HCT116 (cell line): ENCODE data around the gene MIPEP. TPM values are rescaled to one million over a fixed set of nuclear protein-coding genes. Genes with fewer than 3 reads are reported as not detected.

Experiments used
- ATAC-seq: fragments of 200-7000 bp; cut with Tn5 transposase; 2 replicates; pipeline ENCODE4 v1.9.1; 2020; ENCODE audit warnings: mild to moderate bottlenecking, moderate library complexity
- BruUV-seq: library from RNA; stranded (reverse); fragments of 400-500 nt; replicated peaks from 2 replicates; lab custom pipeline; 2021; lab: Mats Ljungman, UMichigan
- CTCF ChIA-PET: fragments of 300-600 bp; sonication (Branson Sonifier 250); formaldehyde crosslinking; loops from one replicate; lab custom pipeline; 2021; ENCODE audit warnings: antibody characterized with exemption; lab: Charles Lee
- POLR2A ChIA-PET: fragments of 300-600, 350-600 bp; sonication (Branson Sonifier 250); formaldehyde crosslinking; loops from one replicate; lab custom pipeline; 2021; ENCODE audit warnings: antibody characterized with exemption; lab: Charles Lee
- RAD21 ChIA-PET, 2 experiments: fragments of 300-600 bp; sonication (Branson Sonifier 250); formaldehyde crosslinking; loops; one replicate each; lab custom pipeline; 2023; ENCODE audit warnings: low total read pairs in 2 of 2; ENCODE audit not compliant: uncharacterized antibody in 2 of 2, unreplicated experiment in 2 of 2, low non-redundant PET in 1 of 2; lab: Charles Lee
- DNase-seq: peaks from one replicate; pipeline ENCODE4 v3.0.0-alpha.2; 2010; ENCODE audit warnings: low read depth, low spot score
- H2AFZ ChIP-seq: fragments of 200-600 bp; shearing (Covaris generic), sonication (generic); 2 replicates; pipeline ENCODE4 v1.6.1; 2017; ENCODE audit warnings: low read depth, mixed run types, mixed read lengths, antibody characterized with exemption, low read length; ENCODE audit not compliant: poor library complexity, severe bottlenecking
- H3K27ac ChIP-seq: 2 replicates; pipeline ENCODE4 v1.5.1; 2012; ENCODE audit warnings: low read depth, low read length
- H3K27me3 ChIP-seq: fragments of 200-600 bp; sonication (generic); 2 replicates; pipeline ENCODE4 v1.6.1; 2016; ENCODE audit warnings: mixed run types, low read length, mixed read lengths; ENCODE audit not compliant: insufficient read depth
- H3K36me3 ChIP-seq, 2 experiments: fragments of 200-500 bp in 1 of 2; fragments of 200-600 bp in 1 of 2; sonication (Bioruptor generic) in 1 of 2; sonication (generic) in 1 of 2; 2 replicates each; pipeline versions ENCODE4 v1.5.1 to v1.6.1; 2014 to 2016; ENCODE audit warnings: low read length in 2 of 2, inconsistent platforms in 1 of 2, mixed read lengths in 1 of 2, mixed run types in 1 of 2; ENCODE audit not compliant: insufficient read depth in 2 of 2, control insufficient read depth in 1 of 2
- H3K4me1 ChIP-seq, 2 experiments: fragments of 200-600 bp in 1 of 2; sonication (generic) in 1 of 2; 2 replicates each; pipeline versions ENCODE4 v1.5.1 to v1.6.1; 2012 to 2017; ENCODE audit warnings: low read length in 2 of 2, inconsistent platforms in 1 of 2, mild to moderate bottlenecking in 1 of 2, mixed read lengths in 1 of 2, mixed run types in 1 of 2, moderate library complexity in 1 of 2; ENCODE audit not compliant: insufficient read depth in 2 of 2, control insufficient read depth in 1 of 2
- H3K4me2 ChIP-seq: fragments of 200-600 bp; sonication (generic); 2 replicates; pipeline ENCODE4 v1.6.1; 2017; ENCODE audit warnings: mixed run types, low read length, mixed read lengths
- H3K4me3 ChIP-seq, 2 experiments: fragments of 200-600 bp in 1 of 2; sonication (generic) in 1 of 2; replicated peaks in 1 of 2; 2 replicates each; pipeline ENCODE4 v1.5.1; 2011 to 2016; ENCODE audit warnings: low read length in 2 of 2, control low read depth in 1 of 2, low read depth in 1 of 2, mild to moderate bottlenecking in 1 of 2, mixed read lengths in 1 of 2, mixed run types in 1 of 2
- H3K79me2 ChIP-seq: fragments of 200-600 bp; sonication (generic); 2 replicates; pipeline ENCODE4 v1.6.1; 2017; ENCODE audit warnings: mild to moderate bottlenecking, mixed run types, low read length, moderate library complexity, mixed read lengths; ENCODE audit not compliant: insufficient read depth
- H3K9ac ChIP-seq: fragments of 200-600 bp; sonication (generic); 2 replicates; pipeline ENCODE4 v1.6.1; 2016; ENCODE audit warnings: low read length, mixed read lengths
- H3K9me2 ChIP-seq: fragments of 200-600 bp; sonication (generic), shearing (Covaris generic); 2 replicates; pipeline ENCODE4 v1.6.1; 2017; ENCODE audit warnings: mixed run types, mild to moderate bottlenecking, moderate library complexity; ENCODE audit not compliant: insufficient read depth
- H3K9me3 ChIP-seq, 2 experiments: fragments of 200-500 bp in 1 of 2; fragments of 200-600 bp in 1 of 2; sonication (Bioruptor generic) in 1 of 2; sonication (generic) in 1 of 2; 2 replicates each; pipeline ENCODE4 v1.6.1; 2014 to 2017; ENCODE audit warnings: low read length in 2 of 2, mixed read lengths in 2 of 2, inconsistent platforms in 1 of 2, low read depth in 1 of 2, mild to moderate bottlenecking in 1 of 2, mixed run types in 1 of 2, moderate library complexity in 1 of 2; ENCODE audit not compliant: control insufficient read depth in 1 of 2, insufficient read depth in 1 of 2
- H4K20me1 ChIP-seq: fragments of 200-600 bp; sonication (generic), shearing (Covaris generic); 2 replicates; pipeline ENCODE4 v1.6.1; 2017; ENCODE audit warnings: mixed run types, mild to moderate bottlenecking, moderate library complexity; ENCODE audit not compliant: insufficient read depth
- CBX3 ChIP-seq: IDR thresholded peaks from 2 replicates; pipeline ENCODE4 v1.6.1; 2012; ENCODE audit warnings: low read depth
- CEBPB ChIP-seq: IDR thresholded peaks from 2 replicates; pipeline ENCODE4 v1.6.1; 2012; ENCODE audit warnings: low read depth
- EGR1 ChIP-seq: IDR thresholded peaks from 2 replicates; pipeline ENCODE4 v1.6.1; 2012; ENCODE audit warnings: low read depth
- ELF1 ChIP-seq: IDR thresholded peaks from 2 replicates; pipeline ENCODE4 v1.6.1; 2012; ENCODE audit warnings: low read depth, borderline replicate concordance
- JUND ChIP-seq: IDR thresholded peaks from 2 replicates; pipeline ENCODE4 v1.6.1; 2012
- POLR2A ChIP-seq: IDR thresholded peaks from 2 replicates; pipeline ENCODE4 v1.7.0; 2011; ENCODE audit warnings: borderline replicate concordance; ENCODE audit not compliant: insufficient read depth, insufficient read length; ENCODE audit errors: extremely low read depth
- RAD21 ChIP-seq: IDR thresholded peaks from 2 replicates; pipeline ENCODE4 v1.6.1; 2012; ENCODE audit warnings: low read depth, mild to moderate bottlenecking
- SIN3A ChIP-seq: IDR thresholded peaks from 2 replicates; pipeline ENCODE4 v1.6.1; 2012; ENCODE audit warnings: low read depth
- TCF7L2 ChIP-seq: IDR thresholded peaks from 2 replicates; pipeline ENCODE4 v1.7.0; 2011; ENCODE audit warnings: borderline replicate concordance, inconsistent platforms; ENCODE audit not compliant: insufficient read depth, insufficient read length; ENCODE audit errors: extremely low read depth
- ZFX ChIP-seq: fragments of 450-650 bp; IDR thresholded peaks from 2 replicates; pipeline ENCODE4 v1.6.1; 2017
- intact Hi-C: fragments of 100-400 bp; cut with micrococcal nuclease; formaldehyde crosslinking; loops from 2 replicates; pipeline ENCODE4 v1.10.0; 2022
- total RNA-seq: library from RNA; stranded (reverse); gene quantifications from one replicate; pipeline ENCODE4 v1.2.1, GENCODE V29; 2021; ENCODE audit not compliant: unreplicated experiment
- TF ChIP-seq, protein P1 (sequence below): IDR thresholded peaks from 2 replicates; pipeline ENCODE4 v1.6.1; 2012; ENCODE audit warnings: low read depth
- TF ChIP-seq, protein P2 (sequence below): IDR thresholded peaks from 2 replicates; pipeline ENCODE4 v1.6.1; 2012

MIPEP gene
- total RNA-seq, 1 experiment from 2014 or later: 33.3 TPM

DNA sequence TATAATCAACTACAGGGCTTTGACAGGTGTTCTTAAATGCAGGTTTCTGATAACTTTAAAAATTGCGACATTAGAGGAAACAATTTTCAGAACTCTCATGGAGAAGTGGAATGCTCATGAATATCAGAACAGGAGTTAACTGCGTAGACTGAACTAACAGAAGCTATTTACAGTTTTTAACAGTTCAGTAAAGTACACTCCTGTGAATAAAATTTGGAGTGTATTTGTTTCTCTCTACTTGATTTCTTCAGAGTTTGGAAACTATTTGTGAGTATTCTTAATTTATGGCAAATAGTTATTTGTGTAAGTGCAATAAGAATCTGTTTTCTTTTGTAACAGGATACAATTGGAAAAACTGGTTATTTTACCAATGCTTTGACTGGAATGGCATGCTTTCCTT is 204.6 kb downstream of the MIPEP start:
- no peaks in the 10 kb centered on the region for H3K9me2 ChIP-seq
- H3K9me3 ChIP-seq: no peaks in the 10 kb centered on the region
- H2AFZ ChIP-seq: no peak overlapping the region
- intact Hi-C loops: no loop called here
- CTCF ChIA-PET: no interaction called here
- no peak for DNase-seq
- H3K4me2 ChIP-seq: no peak overlapping the region
- H3K4me3 ChIP-seq: no peak overlapping the region
- no peak for ATAC-seq
- H3K27ac ChIP-seq: no peak overlapping the region
- TF ChIP-seq JUND (no peak), ELF1 (no peak), CEBPB (no peak), POLR2A (no peak), CBX3 (no peak), RAD21 (no peak), ZFX (no peak), EGR1 (no peak), TCF7L2 (no peak), SIN3A (no peak)
- TF ChIP-seq, protein P1, sequence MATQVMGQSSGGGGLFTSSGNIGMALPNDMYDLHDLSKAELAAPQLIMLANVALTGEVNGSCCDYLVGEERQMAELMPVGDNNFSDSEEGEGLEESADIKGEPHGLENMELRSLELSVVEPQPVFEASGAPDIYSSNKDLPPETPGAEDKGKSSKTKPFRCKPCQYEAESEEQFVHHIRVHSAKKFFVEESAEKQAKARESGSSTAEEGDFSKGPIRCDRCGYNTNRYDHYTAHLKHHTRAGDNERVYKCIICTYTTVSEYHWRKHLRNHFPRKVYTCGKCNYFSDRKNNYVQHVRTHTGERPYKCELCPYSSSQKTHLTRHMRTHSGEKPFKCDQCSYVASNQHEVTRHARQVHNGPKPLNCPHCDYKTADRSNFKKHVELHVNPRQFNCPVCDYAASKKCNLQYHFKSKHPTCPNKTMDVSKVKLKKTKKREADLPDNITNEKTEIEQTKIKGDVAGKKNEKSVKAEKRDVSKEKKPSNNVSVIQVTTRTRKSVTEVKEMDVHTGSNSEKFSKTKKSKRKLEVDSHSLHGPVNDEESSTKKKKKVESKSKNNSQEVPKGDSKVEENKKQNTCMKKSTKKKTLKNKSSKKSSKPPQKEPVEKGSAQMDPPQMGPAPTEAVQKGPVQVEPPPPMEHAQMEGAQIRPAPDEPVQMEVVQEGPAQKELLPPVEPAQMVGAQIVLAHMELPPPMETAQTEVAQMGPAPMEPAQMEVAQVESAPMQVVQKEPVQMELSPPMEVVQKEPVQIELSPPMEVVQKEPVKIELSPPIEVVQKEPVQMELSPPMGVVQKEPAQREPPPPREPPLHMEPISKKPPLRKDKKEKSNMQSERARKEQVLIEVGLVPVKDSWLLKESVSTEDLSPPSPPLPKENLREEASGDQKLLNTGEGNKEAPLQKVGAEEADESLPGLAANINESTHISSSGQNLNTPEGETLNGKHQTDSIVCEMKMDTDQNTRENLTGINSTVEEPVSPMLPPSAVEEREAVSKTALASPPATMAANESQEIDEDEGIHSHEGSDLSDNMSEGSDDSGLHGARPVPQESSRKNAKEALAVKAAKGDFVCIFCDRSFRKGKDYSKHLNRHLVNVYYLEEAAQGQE: no peak
- TF ChIP-seq, protein P2, sequence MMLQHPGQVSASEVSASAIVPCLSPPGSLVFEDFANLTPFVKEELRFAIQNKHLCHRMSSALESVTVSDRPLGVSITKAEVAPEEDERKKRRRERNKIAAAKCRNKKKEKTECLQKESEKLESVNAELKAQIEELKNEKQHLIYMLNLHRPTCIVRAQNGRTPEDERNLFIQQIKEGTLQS: no peak
- no peaks in the 10 kb centered on the region for H3K27me3 ChIP-seq
- no peaks in the 10 kb centered on the region for H3K36me3 ChIP-seq
- POLR2A ChIA-PET: no interaction called here
- no peaks in the 10 kb centered on the region for H4K20me1 ChIP-seq
- no peak overlapping the region for H3K9ac ChIP-seq
- no peaks in the 10 kb centered on the region for H3K4me1 ChIP-seq
- BruUV-seq: no TSS peak
- H3K79me2 ChIP-seq: no peaks in the 10 kb centered on the region
- RAD21 ChIA-PET: no interaction called here
